ENCODE measurements around the gene SRSF9. TPM values are rescaled to one million over a fixed set of nuclear protein-coding genes. Genes with fewer than 3 reads are reported as not detected.

Gene SRSF9
- total and polyA plus RNA-seq, 2 of the 4 experiments (the other 2 are of a cell fraction), result 102 to 143 TPM

DNA sequence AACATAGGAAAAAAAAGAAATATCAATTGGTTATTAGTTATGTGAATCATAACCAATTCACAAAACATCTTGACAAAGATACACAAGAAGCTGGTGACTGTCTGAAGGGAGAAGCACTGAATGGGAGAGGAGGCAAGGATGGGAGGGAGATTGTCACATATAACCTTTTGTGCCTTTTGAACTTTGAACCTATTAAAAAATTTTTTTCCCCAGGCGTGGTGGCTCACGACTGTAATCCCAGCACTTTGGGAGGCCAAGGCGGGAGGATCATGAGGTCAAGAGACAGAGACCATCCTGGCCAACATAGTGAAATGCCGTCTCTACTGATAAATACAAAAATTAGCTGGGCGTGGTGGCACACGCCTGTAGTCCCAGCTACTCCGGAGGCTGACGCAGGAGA, 39.0 kb upstream of the SRSF9 start:
- DNase-seq (no peak), ATAC-seq (ENCODE audit: low read depth) (no peak)
- Histone ChIP-seq H4K20me1 (ENCODE audit: insufficient read depth, low read length) (no peaks in the 10 kb centered on the region), H2BK15ac (ENCODE audit: low read depth, low read length) (no peak overlapping the region), H4K91ac (ENCODE audit: insufficient read depth, low read depth, low read length) (no peak overlapping the region), H3K18ac (ENCODE audit: low read depth, low read length) (no peak overlapping the region), H3K9me1 (ENCODE audit: insufficient read depth, low read length) (no peaks in the 10 kb centered on the region), H3K56ac (ENCODE audit: extremely low read depth, insufficient read depth, low read length) (no peak overlapping the region), H3K4me3 (ENCODE audit: insufficient read depth, low read depth, low read length) (no peak overlapping the region), H3K23ac (ENCODE audit: low read depth, low read length) (no peak overlapping the region), H3K4ac (ENCODE audit: low read depth, low read length) (no peak overlapping the region), H3K27ac (ENCODE audit: insufficient read depth, low read length) (no peak overlapping the region), H2AK5ac (ENCODE audit: low read depth, low read length) (no peak overlapping the region), H3K79me1 (ENCODE audit: low read depth in 1 of 2, low read length in 2 of 2) (no peaks in the 10 kb centered on the region), H2AK9ac (replicated peaks; ENCODE audit: low read depth, low read length, poor library complexity) (no peak overlapping the region), H3K9ac (ENCODE audit: low read depth, low read length) (no peak overlapping the region), H2BK120ac (ENCODE audit: low read depth, low read length) (no peak overlapping the region), H3K36me3 (ENCODE audit: control insufficient read depth, insufficient read depth, low read length) (peaks cover 20% of the 10 kb centered on the region), H3K27me3 (ENCODE audit: control insufficient read depth, insufficient read depth, low read length) (no peaks in the 10 kb centered on the region), H3K4me1 (ENCODE audit: control insufficient read depth, insufficient read depth, low read length) (no peaks in the 10 kb centered on the region), H4K5ac (ENCODE audit: low read depth, low read length) (no peak overlapping the region), H3K9me3 (ENCODE audit: control insufficient read depth, insufficient read depth, low read length) (no peaks in the 10 kb centered on the region), H4K8ac (ENCODE audit: low read depth in 2 of 2, low read length in 2 of 2) (no peak overlapping the region), H3K14ac (replicated peaks; ENCODE audit: low read depth, low read length) (no peak overlapping the region), H2BK20ac (ENCODE audit: low read depth, low read length) (no peak overlapping the region), H2AFZ (replicated peaks; ENCODE audit: low read length, poor library complexity) (no peak overlapping the region), H2BK5ac (ENCODE audit: low read depth, low read length, poor library complexity, severe bottlenecking) (no peak overlapping the region), H3K4me2 (ENCODE audit: low read depth, low read length) (no peak overlapping the region)
- BruUV-seq (replicated peaks), result no TSS peak
- 95% methylated on average over 4 of the region's 8 CpGs; no CpG with 5 or more reads in 1 of the 2 experiments for WGBS, 2 experiments (ENCODE audit: extremely low coverage in 2 of 2, insufficient read length in 1 of 2)
- in situ Hi-C loops (cut with MboI; ENCODE audit: low sequenced_read_pairs), result no loop called here
- dilution Hi-C loops (cut with HindIII; ENCODE audit: low sequenced_read_pairs, unreplicated experiment), result no loop called here
- CTCF ChIA-PET, result no interaction called here
- POLR2A ChIA-PET (ENCODE audit: unreplicated experiment), result no interaction called here
- intact Hi-C loops (cut with micrococcal nuclease), result no loop called here
- TF ChIP-seq POLR2A (IDR thresholded peaks at IDR 0.05; ENCODE audit: low read depth, low read length), result no peak
- TF ChIP-seq SMC3 (IDR thresholded peaks at IDR 0.05; ENCODE audit: low read depth, low read length), result no peak
- TF ChIP-seq RCOR1 (IDR thresholded peaks at IDR 0.05; ENCODE audit: insufficient replicate concordance, low read length), result no peak
- TF ChIP-seq RFX5 (IDR thresholded peaks at IDR 0.05; ENCODE audit: low read depth, low read length), result no peak
- TF ChIP-seq, protein P1, sequence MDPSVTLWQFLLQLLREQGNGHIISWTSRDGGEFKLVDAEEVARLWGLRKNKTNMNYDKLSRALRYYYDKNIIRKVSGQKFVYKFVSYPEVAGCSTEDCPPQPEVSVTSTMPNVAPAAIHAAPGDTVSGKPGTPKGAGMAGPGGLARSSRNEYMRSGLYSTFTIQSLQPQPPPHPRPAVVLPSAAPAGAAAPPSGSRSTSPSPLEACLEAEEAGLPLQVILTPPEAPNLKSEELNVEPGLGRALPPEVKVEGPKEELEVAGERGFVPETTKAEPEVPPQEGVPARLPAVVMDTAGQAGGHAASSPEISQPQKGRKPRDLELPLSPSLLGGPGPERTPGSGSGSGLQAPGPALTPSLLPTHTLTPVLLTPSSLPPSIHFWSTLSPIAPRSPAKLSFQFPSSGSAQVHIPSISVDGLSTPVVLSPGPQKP (IDR thresholded peaks at IDR 0.05; ENCODE audit: borderline replicate concordance, low read depth, low read length), result no peak
- TF ChIP-seq MAFK (IDR thresholded peaks at IDR 0.05; ENCODE audit: low read depth, low read length), result no peak
- TF ChIP-seq MXI1 (IDR thresholded peaks at IDR 0.05; ENCODE audit: borderline replicate concordance, low read depth, low read length), result no peak
- no peak for TF ChIP-seq NFE2L2 (IDR thresholded peaks at IDR 0.05; ENCODE audit: low read depth, low read length)
